Lower leg skin (tissue), 4 donors: ENCODE results near the gene ABL1. TPM values are rescaled to one million over a fixed set of nuclear protein-coding genes. Genes with fewer than 3 reads are reported as not detected.

Experiments used
- DNase-seq, 2 donors: peaks; one replicate each; pipeline ENCODE4 v3.0.0-alpha.2; 2019; ENCODE audit warnings: low spot score in 2 of 2
- H3K4me3 ChIP-seq: fragments of 200-600 bp; sonication (generic); 2 replicates; pipeline ENCODE4 v1.5.1; 2017; ENCODE audit warnings: mild to moderate bottlenecking, low read depth; ENCODE audit not compliant: poor library complexity, severe bottlenecking
- POLR2A ChIP-seq, 2 donors: fragments of 450-650 bp; IDR thresholded peaks; one replicate each; pipeline ENCODE4 v1.6.1; 2016 to 2017; ENCODE audit warnings: antibody characterized with exemption in 2 of 2, mild to moderate bottlenecking in 1 of 2, moderate library complexity in 1 of 2
- WGBS, 2 donors: methylation state at CpG; one replicate each; pipeline ENCODE4 v1.1.5; 2018; 5-methylcytosine and 5-hydroxymethylcytosine counted together
- intact Hi-C: fragments of 100-400 bp; cut with DNase I; formaldehyde crosslinking; loops from one replicate; pipeline ENCODE4 v1.15.0; 2023; ENCODE audit warnings: low total_unique reads
- total RNA-seq, 4 donors: library from RNA; depleted of rRNA; stranded (reverse); fragments of >200 nt; gene quantifications; one replicate each; pipeline ENCODE4 v1.1.0, GENCODE V29; 2016
- TF ChIP-seq, protein P1 (sequence below), 3 donors: fragments of 450-650 bp; IDR thresholded peaks; one replicate each; pipeline ENCODE4 v1.5.1; 2016; ENCODE audit warnings: antibody characterized with exemption in 3 of 3, mild to moderate bottlenecking in 3 of 3, moderate library complexity in 2 of 3

The ABL1 gene
- total RNA-seq, 4 donors from 2014 or later, result 21.2 to 47.2 (median 34.3) TPM

DNA sequence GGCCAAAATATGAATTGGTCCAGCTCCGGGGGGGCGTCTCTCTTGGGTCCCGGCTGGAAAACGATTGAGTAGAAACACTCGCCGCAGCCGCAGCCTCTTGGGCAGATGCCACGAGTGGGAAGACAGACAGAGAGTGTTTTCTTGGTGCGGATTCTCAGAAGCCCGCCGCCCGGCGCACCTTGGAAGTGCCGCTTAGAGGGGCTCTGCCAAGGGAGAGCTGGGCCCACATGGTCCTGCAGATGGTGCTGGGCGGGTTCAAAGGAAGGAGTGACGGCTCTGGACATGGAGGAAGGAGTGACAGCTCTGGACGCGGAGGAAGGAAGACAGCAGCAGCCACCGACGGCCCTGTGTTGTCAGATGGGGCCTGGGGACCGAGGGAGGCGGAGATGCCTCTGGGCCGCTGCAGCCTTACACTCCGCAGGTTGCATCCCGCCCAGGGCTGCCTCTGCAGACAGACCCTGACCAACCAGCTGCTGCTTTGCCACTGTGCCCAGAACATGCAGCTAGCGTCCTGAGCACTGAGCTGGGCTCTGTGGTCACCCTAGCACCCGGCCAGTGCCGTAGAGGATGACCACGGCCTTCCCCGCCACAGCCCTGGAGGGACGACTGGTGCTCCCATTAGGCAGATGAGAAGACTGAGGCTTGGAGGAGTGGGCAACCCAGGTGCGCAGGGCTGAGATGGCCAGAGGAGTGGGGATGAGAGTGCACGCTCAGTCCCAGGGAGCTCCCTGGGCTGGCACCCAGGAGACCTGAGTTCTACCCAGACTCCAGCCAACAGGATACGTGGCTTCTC, 82.3 kb downstream of the ABL1 start:
- TF ChIP-seq, protein P1, sequence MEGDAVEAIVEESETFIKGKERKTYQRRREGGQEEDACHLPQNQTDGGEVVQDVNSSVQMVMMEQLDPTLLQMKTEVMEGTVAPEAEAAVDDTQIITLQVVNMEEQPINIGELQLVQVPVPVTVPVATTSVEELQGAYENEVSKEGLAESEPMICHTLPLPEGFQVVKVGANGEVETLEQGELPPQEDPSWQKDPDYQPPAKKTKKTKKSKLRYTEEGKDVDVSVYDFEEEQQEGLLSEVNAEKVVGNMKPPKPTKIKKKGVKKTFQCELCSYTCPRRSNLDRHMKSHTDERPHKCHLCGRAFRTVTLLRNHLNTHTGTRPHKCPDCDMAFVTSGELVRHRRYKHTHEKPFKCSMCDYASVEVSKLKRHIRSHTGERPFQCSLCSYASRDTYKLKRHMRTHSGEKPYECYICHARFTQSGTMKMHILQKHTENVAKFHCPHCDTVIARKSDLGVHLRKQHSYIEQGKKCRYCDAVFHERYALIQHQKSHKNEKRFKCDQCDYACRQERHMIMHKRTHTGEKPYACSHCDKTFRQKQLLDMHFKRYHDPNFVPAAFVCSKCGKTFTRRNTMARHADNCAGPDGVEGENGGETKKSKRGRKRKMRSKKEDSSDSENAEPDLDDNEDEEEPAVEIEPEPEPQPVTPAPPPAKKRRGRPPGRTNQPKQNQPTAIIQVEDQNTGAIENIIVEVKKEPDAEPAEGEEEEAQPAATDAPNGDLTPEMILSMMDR (IDR thresholded peaks at IDR 0.05), result no peak
- TF ChIP-seq POLR2A (IDR thresholded peaks at IDR 0.05), result no peak
- H3K4me3 ChIP-seq, result no peak overlapping the region
- no peak for DNase-seq
- intact Hi-C loops, result no loop called here
- WGBS, 2 donors, result 61 to 69% methylated on average over 27 to 30 of the region's 34 CpGs

DNA sequence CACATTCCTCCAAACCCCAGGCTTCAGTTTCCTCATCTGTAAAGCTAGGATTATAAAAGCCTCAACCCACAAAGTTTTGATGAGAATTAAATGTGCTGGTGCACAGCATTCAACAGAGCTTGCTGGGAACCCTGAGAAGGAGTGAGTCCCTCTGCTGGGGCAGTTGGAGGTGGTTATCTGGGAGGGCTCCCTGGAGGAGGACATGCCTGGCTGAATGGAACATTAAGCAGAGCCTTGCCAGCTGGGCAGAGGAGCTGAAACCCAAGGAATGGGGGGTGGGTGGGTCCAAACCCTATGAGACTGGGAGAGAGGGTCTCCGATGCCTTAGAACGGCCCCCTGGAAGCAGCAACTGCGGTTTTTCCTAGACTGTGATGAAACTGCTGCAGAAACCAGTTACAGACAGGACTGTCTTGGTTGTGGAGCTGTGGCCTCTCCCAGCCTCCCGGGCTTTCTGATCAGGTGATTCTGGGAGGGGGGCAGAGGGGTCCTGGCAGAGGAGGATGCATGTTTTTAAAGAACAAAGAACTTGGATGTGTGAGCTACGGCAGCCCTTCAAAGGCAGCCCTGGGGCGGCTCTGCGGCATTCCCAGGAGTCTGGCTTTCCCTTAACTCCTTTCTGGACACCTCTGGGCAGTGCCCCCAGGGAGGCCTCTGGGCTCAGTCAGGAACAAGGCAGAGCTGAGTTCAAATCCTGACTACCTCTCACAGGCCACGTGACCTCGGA, 83.2 kb downstream of the ABL1 start:
- intact Hi-C loops, result no loop called here
- TF ChIP-seq, protein P1 (IDR thresholded peaks at IDR 0.05), result no peak
- TF ChIP-seq POLR2A (IDR thresholded peaks at IDR 0.05), result no peak
- no peak for DNase-seq
- no peak overlapping the region for H3K4me3 ChIP-seq
- 41 to 43% methylated on average over 9 of the region's 9 CpGs for WGBS, 2 donors

DNA sequence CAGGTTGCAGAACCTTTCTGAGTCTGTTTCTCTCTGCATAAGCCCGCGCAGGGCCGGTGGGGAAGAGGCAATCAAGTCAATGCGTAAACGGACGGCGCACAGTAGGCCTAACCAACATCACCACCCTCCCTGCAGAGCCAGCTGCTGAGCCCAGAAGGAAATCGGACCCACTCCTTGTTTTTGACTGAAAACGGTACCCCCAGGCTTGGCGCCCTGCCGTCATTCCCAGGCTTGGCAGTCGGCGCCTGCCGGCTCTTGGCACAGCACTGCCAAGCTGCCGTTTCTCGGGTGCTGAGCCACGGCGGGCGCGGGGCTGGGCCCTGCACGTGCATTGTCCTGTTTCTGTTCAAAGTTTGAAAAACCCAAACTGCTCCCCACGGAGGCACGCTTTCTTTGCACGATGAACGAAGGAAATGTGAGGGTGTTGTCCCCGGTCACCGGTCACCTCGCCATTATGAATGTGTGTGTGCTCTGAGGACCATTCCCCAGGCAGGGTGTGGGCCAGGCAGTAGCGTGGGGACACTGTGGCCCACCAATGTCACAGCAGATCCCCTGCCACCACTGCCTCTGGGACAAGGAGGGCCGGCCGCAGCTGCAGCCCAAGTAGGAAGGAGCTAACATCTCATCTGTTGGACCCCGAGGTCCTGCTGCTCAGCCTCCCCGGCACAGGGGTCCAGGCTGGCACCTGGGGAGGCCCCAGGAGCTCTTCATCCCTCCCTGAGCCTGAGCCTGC, 83.9 kb downstream of the ABL1 start:
- WGBS, 2 donors, result 57 to 62% methylated on average over 18 to 33 of the region's 33 CpGs
- intact Hi-C loops, result no loop called here
- no peak for DNase-seq
- H3K4me3 ChIP-seq, result no peak overlapping the region
- TF ChIP-seq, protein P1 (IDR thresholded peaks at IDR 0.05), result no peak
- TF ChIP-seq POLR2A (IDR thresholded peaks at IDR 0.05), result no peak

DNA sequence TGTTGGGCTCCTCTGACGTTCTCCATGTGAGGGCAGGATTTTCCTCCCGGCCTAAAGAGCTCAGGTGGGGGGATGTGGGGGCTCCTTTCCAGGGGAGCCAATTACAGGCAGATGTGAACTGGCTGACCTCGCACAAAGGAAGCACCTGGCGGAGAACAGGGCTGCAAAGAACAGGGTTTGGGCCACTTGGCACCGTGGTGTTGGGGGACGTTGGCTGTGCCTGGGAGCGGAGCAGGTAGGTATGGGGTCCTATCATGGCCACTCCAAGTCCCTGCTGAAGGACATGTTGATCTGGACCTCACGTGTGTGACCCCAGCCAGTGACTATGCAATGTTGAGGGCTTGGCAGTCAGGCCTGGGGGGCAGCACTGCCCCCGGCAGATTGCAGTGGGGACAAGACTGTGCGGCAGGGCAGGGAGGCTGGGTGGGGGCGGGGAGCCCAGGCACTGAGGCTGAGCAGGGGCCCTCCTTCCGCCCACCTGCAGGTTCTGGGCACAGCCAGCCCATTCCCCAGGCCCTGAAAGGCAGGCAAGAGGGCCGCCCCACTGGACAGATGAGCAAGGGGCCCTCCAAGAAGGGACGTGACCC, 84.6 kb downstream of the ABL1 start:
- H3K4me3 ChIP-seq, result no peak overlapping the region
- intact Hi-C loops, result no loop called here
- DNase-seq, result no peak
- WGBS, 2 donors, result 66 to 70% methylated on average over 11 to 14 of the region's 14 CpGs
- TF ChIP-seq, protein P1 (IDR thresholded peaks at IDR 0.05), result no peak
- no peak for TF ChIP-seq POLR2A (IDR thresholded peaks at IDR 0.05)

DNA sequence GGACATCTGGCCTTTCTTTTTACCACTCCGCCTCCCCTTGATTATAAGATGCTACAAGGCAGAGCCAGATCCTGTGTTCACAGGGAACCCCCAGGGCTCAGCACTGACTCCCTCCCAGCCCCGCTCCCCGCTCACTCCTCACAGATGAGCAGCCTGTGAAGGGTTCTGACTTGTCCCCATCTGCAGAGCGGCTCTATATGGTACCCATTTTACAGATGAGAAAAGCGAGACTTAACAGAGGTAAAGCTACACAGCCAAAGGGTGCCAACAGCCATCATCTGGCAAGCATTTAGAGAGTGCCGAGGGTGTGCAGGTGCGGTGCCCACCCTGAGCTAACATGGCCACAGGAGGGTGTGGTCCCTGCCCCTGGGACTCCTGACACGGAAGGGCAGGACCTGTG, 85.2 kb downstream of the ABL1 start:
- H3K4me3 ChIP-seq, result no peak overlapping the region
- WGBS, 2 donors, result 89% methylated on average over 7 of the region's 8 CpGs
- TF ChIP-seq, protein P1 (IDR thresholded peaks at IDR 0.05), result no peak
- no peak for TF ChIP-seq POLR2A (IDR thresholded peaks at IDR 0.05)
- intact Hi-C loops, result no loop called here
- no peak for DNase-seq
